Loucy (cell line): ENCODE results near the gene ZNF398.
A peak's percentile ranks its signal among the peaks of the same experiment; 100 is the strongest.

Source experiments
- H2AFZ ChIP-seq: fragments of 200-600 bp; sonication (generic); 2 replicates; pipeline ENCODE4 v1.6.0; 2016; ENCODE audit warnings: antibody characterized with exemption, mild to moderate bottlenecking, low read length, moderate library complexity
- H3F3A ChIP-seq: fragments of 200-600 bp; 2 replicates; pipeline ENCODE4 v1.6.0; 2016; ENCODE audit warnings: antibody characterized with exemption, low read depth, mild to moderate bottlenecking
- H3K27me3 ChIP-seq: fragments of 200-600 bp; sonication (generic); 2 replicates; pipeline ENCODE4 v1.6.1; 2014; ENCODE audit warnings: low read length, mild to moderate bottlenecking; ENCODE audit not compliant: insufficient read depth, poor library complexity, severe bottlenecking
- H3K36me3 ChIP-seq: fragments of 200-600 bp; sonication (generic); 2 replicates; pipeline ENCODE4 v1.6.1; 2016; ENCODE audit warnings: low read length; ENCODE audit not compliant: insufficient read depth
- H3K4me1 ChIP-seq: fragments of 200-600 bp; sonication (generic); 2 replicates; pipeline ENCODE4 v1.5.1; 2014; ENCODE audit warnings: low read length, mild to moderate bottlenecking; ENCODE audit not compliant: insufficient read depth, poor library complexity, severe bottlenecking
- H3K4me2 ChIP-seq: fragments of 200-600 bp; sonication (generic); 2 replicates; pipeline ENCODE4 v1.6.0; 2014; ENCODE audit warnings: antibody characterized with exemption, low read length, low read depth, mild to moderate bottlenecking; ENCODE audit not compliant: poor library complexity, severe bottlenecking
- H3K4me3 ChIP-seq: fragments of 200-600 bp; sonication (generic); 2 replicates; pipeline ENCODE4 v1.5.1; 2014; ENCODE audit warnings: low read length, mild to moderate bottlenecking, mixed read lengths; ENCODE audit not compliant: poor library complexity, severe bottlenecking
- H3K79me2 ChIP-seq: fragments of 200-600 bp; sonication (generic); 2 replicates; pipeline ENCODE4 v1.6.1; 2014; ENCODE audit warnings: low read length; ENCODE audit not compliant: insufficient read depth
- H3K9ac ChIP-seq: fragments of 200-600 bp; sonication (generic); 2 replicates; pipeline ENCODE4 v1.6.0; 2014; ENCODE audit warnings: mild to moderate bottlenecking, low read depth, low read length, moderate library complexity; ENCODE audit not compliant: poor library complexity, severe bottlenecking
- H3K9me2 ChIP-seq: fragments of 200-600 bp; sonication (generic); replicated peaks from 2 replicates; pipeline ENCODE4 v1.6.1; 2016; ENCODE audit warnings: low read depth, low read length, mixed read lengths
- H3K9me3 ChIP-seq: fragments of 200-600 bp; sonication (generic); 2 replicates; pipeline ENCODE4 v1.6.1; 2014; ENCODE audit warnings: mild to moderate bottlenecking, antibody characterized with exemption, low read length, low read depth; ENCODE audit not compliant: insufficient read depth
- H4K20me1 ChIP-seq: fragments of 200-600 bp; sonication (generic); 2 replicates; pipeline ENCODE4 v1.6.0; 2014; ENCODE audit warnings: antibody characterized with exemption, low read length, mild to moderate bottlenecking; ENCODE audit not compliant: insufficient read depth, poor library complexity, severe bottlenecking
- EZH2phosphoT487 ChIP-seq: fragments of 200-600 bp; IDR thresholded peaks from 2 replicates; pipeline ENCODE4 v1.6.1; 2018; ENCODE audit warnings: antibody characterized with exemption, mild to moderate bottlenecking, moderate library complexity, borderline replicate concordance
- TF ChIP-seq, protein P1 (sequence below): fragments of 200-600 bp; sonication (generic); conservative IDR thresholded peaks from 2 replicates; pipeline ENCODE4 v1.5.1; 2014; ENCODE audit warnings: mild to moderate bottlenecking, antibody characterized with exemption, low read length

Gene ZNF398

DNA sequence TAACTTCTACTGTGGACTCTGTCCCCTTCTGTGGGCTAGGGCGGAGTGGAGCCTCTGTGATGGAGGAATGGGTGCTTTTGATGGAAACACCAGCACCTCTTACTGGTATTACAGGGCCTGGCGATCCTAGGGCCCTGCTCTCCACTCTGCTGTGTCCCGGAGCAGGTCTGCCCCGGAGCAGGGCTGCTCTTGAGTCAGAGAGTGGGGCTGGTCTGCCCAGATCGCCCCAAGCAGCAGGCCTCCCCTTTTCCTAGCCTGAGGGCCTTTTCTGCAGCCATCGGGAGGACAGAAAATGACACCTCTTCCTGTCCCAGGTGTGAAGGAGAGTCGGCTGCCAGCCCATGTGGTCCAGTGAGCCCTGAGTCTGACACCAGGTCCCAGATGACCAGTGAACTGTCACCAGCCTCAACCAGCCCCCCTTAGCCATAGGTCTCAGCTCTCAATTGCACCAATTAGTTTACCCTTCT is 49.5 kb downstream of the ZNF398 start:
- H3K36me3 ChIP-seq: peaks cover 29% of the 10 kb centered on the region; the same call in 1 of the 2 replicates

DNA sequence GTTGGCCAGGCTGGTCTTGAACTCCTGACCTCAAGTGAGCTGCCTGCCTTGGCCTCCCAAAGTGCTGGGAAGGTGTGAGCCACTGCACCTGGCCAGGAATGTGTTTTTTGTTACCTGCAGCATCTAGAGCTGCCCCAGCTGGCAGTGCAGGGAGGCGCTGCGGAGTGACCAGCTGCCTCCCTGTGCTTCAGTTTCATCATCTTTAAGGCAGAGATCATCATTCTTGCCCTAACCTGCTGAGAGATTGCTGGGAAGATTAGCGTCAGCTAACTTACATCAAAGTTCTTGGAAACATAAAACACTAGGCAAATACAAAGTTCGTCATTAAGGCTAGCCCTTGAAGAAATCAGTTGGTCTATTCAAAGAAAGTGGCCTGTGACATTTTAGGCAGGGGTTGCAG is 50.4 kb downstream of the ZNF398 start:
- H2AFZ ChIP-seq: no peak overlapping the region
- no peaks in the 10 kb centered on the region for H3K9me3 ChIP-seq
- H3K36me3 ChIP-seq: peaks cover 34% of the 10 kb centered on the region; the same call in 1 of the 2 replicates
- TF ChIP-seq, protein P1, sequence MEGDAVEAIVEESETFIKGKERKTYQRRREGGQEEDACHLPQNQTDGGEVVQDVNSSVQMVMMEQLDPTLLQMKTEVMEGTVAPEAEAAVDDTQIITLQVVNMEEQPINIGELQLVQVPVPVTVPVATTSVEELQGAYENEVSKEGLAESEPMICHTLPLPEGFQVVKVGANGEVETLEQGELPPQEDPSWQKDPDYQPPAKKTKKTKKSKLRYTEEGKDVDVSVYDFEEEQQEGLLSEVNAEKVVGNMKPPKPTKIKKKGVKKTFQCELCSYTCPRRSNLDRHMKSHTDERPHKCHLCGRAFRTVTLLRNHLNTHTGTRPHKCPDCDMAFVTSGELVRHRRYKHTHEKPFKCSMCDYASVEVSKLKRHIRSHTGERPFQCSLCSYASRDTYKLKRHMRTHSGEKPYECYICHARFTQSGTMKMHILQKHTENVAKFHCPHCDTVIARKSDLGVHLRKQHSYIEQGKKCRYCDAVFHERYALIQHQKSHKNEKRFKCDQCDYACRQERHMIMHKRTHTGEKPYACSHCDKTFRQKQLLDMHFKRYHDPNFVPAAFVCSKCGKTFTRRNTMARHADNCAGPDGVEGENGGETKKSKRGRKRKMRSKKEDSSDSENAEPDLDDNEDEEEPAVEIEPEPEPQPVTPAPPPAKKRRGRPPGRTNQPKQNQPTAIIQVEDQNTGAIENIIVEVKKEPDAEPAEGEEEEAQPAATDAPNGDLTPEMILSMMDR: no peak
- no peak for TF ChIP-seq EZH2phosphoT487
- no peaks in the 10 kb centered on the region for H3K9me2 ChIP-seq
- no peaks in the 10 kb centered on the region for H3F3A ChIP-seq
- H3K27me3 ChIP-seq: no peaks in the 10 kb centered on the region
- peak overlapping the region; percentile 99 for H3K4me3 ChIP-seq
- H3K79me2 ChIP-seq: peaks cover 61% of the 10 kb centered on the region
- H4K20me1 ChIP-seq: peaks cover 48% of the 10 kb centered on the region
- peaks cover 32% of the 10 kb centered on the region for H3K4me1 ChIP-seq
- H3K4me2 ChIP-seq: peak overlapping the region; percentile 97
- H3K9ac ChIP-seq: peak overlapping the region; percentile 95

More for the DNA sequence above, 49.5 kb downstream of the ZNF398 start:
- Histone ChIP-seq H3K4me1 (peaks cover 31% of the 10 kb centered on the region), H2AFZ (no peak overlapping the region), H3K4me3 (peak overlapping the region; percentile 99), H3K9me2 (no peaks in the 10 kb centered on the region), H3K79me2 (peaks cover 58% of the 10 kb centered on the region), H3F3A (no peaks in the 10 kb centered on the region), H3K9me3 (no peaks in the 10 kb centered on the region), H3K9ac (peak overlapping the region; percentile 95), H3K4me2 (peak overlapping the region; percentile 97), H4K20me1 (peaks cover 46% of the 10 kb centered on the region), H3K27me3 (no peaks in the 10 kb centered on the region)
- TF ChIP-seq, protein P1: no peak
- no peak for TF ChIP-seq EZH2phosphoT487

DNA sequence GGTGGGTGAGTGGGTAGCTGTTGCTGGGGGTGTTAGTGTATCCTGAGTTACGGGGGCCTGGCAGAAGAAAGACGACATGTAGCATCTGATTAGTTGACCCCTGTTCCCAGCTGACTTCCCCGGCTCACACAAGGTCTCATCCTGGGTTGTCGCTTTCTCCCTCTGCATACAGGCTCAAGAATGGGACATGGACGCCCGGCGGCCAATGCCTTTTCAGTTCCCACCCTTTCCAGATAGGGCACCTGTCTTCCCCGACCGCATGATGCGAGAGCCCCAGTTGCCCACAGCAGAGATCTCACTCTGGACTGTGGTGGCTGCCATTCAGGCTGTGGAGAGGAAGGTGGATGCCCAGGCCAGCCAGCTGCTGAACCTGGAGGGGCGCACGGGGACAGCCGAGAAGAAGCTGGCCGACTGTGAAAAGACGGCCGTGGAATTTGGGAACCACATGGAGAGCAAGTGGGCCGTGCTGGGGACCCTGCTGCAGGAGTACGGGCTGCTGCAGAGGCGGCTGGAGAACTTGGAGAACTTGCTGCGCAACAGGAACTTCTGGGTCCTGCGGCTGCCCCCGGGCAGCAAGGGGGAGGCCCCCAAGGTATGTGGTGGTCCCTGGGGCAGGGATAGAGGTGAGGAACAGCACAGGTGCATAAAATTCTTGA is 51.0 kb downstream of the ZNF398 start:
- peak overlapping the region; percentile 97 for H3K4me2 ChIP-seq
- no peaks in the 10 kb centered on the region for H3K27me3 ChIP-seq
- H4K20me1 ChIP-seq: peaks cover 54% of the 10 kb centered on the region
- peaks cover 67% of the 10 kb centered on the region for H3K79me2 ChIP-seq
- peaks cover 40% of the 10 kb centered on the region; the same call in 1 of the 2 replicates for H3K36me3 ChIP-seq
- no peak overlapping the region for H2AFZ ChIP-seq
- peak overlapping the region; percentile 99 for H3K4me3 ChIP-seq
- H3K9ac ChIP-seq: peak overlapping the region; percentile 95
- no peaks in the 10 kb centered on the region for H3F3A ChIP-seq
- TF ChIP-seq EZH2phosphoT487: no peak
- TF ChIP-seq, protein P1: no peak
- peaks cover 37% of the 10 kb centered on the region for H3K4me1 ChIP-seq
- no peaks in the 10 kb centered on the region for H3K9me3 ChIP-seq
- H3K9me2 ChIP-seq: no peaks in the 10 kb centered on the region
